ENCODE data around the gene NFE2L3.
"Not testable (repeated sequence)": the region's sequence is repeated elsewhere in the genome, so short reads cannot be mapped to it uniquely, and the experiment has no call there.

The NFE2L3 gene

GRCh38 chr7:26151953-26152781 is at the start of gene NFE2L3:
Gene NFE2L3, plus strand, starts transcription at chr7:26152198. Its CDS starts 301 bp downstream, at chr7:26152499.
- DNase-seq = peak; percentile 73 to 91

GRCh38 chr7:26103596-26103995 is 48.4 kb upstream of the NFE2L3 start:
- no peak for DNase-seq

- DNase-seq = no peak
Observed at GRCh38 chr7:26105236-26105635, 46.8 kb upstream of the NFE2L3 start.

GRCh38 chr7:26105931-26106330 is 46.1 kb upstream of the NFE2L3 start:
- DNase-seq = no peak

GRCh38 chr7:26112203-26112740 is 39.7 kb upstream of the NFE2L3 start:
- no peak for DNase-seq

GRCh38 chr7:26115650-26116049 is 36.3 kb upstream of the NFE2L3 start:
- DNase-seq = no peak

GRCh38 chr7:26117142-26117807 is 34.7 kb upstream of the NFE2L3 start:
- no peak for DNase-seq

- no peak for DNase-seq
Observed at GRCh38 chr7:26117970-26118369, 34.0 kb upstream of the NFE2L3 start.

- DNase-seq = no peak
Observed at GRCh38 chr7:26122745-26123144, 29.3 kb upstream of the NFE2L3 start.

- DNase-seq = not testable (repeated sequence)
Observed at GRCh38 chr7:26124775-26125174, 27.2 kb upstream of the NFE2L3 start.

GRCh38 chr7:26127411-26127810 is 24.6 kb upstream of the NFE2L3 start:
- no peak for DNase-seq

GRCh38 chr7:26131056-26131589 is 20.9 kb upstream of the NFE2L3 start:
- no peak for DNase-seq

- no peak for DNase-seq
Observed at GRCh38 chr7:26135076-26135475, 16.9 kb upstream of the NFE2L3 start.

- no peak for DNase-seq
Observed at GRCh38 chr7:26135551-26135950, 16.4 kb upstream of the NFE2L3 start.

- no peak for DNase-seq
Observed at GRCh38 chr7:26136831-26137230, 15.2 kb upstream of the NFE2L3 start.

- DNase-seq = no peak
Observed at GRCh38 chr7:26140380-26140779, 11.6 kb upstream of the NFE2L3 start.

- DNase-seq = no peak
Observed at GRCh38 chr7:26141077-26141476, 10.9 kb upstream of the NFE2L3 start.

GRCh38 chr7:26143298-26144048 is 8.5 kb upstream of the NFE2L3 start:
- no peak for DNase-seq

- no peak for DNase-seq
Observed at GRCh38 chr7:26144184-26145080, 7.6 kb upstream of the NFE2L3 start.

GRCh38 chr7:26145238-26145637 is 6.8 kb upstream of the NFE2L3 start:
- DNase-seq = no peak

- peak in 1 of 2 experiments; percentile 28 for DNase-seq
Observed at GRCh38 chr7:26147030-26147429, 5.0 kb upstream of the NFE2L3 start.
